ENCODE data around the gene OLFM4. TPM values are rescaled to one million over a fixed set of nuclear protein-coding genes. Genes with fewer than 3 reads are reported as not detected.

The OLFM4 gene
- total and polyA plus RNA-seq, 4 donors: 0.34 to 18.1 (median 3.2) TPM

DNA sequence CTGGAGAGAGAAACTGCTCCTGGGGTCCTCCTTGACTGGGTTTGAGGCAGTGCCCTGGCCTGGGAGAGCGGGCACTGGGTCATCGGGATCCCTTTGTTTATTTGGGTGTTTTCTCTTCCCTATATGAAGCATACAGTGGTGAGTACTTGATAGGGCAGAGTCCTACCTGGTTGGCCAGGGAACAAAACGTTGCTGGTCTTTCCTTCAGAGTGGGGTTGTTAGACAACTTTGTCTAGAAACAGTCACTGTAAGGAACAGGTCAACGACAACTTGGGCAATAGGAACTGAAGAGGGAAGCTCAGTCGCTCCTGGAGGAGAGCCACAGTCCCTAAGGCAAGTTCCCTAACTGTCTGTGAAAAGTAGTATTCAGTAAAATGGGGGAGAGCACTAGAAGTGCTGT lies 550 bp upstream of the OLFM4 start:
- H3K9me3 ChIP-seq (ENCODE audit: control insufficient read depth in 4 of 4, insufficient read depth in 3 of 4, low read length in 3 of 4): peaks cover 0 to 2% (median 0%) of the 10 kb centered on the region in 4 donors
- TF ChIP-seq CTCF (IDR thresholded peaks at IDR 0.05; ENCODE audit: control extremely low read depth, extremely low read depth): no peak
- H3K36me3 ChIP-seq (ENCODE audit: control insufficient read depth in 4 of 4, insufficient read depth in 4 of 4, low read length in 4 of 4): no peaks in the 10 kb centered on the region
- no peak overlapping the region for H3K4me3 ChIP-seq
- ATAC-seq (ENCODE audit: insufficient read depth, low FRiP score) (no peak), DNase-seq (no peak)
- WGBS, 2 donors: 62 to 76% methylated on average over 5 of the region's 5 CpGs
- no peaks in the 10 kb centered on the region for H3K27me3 ChIP-seq (ENCODE audit: control insufficient read depth in 3 of 3, insufficient read depth in 3 of 3, low read length in 2 of 3)
- no peak overlapping the region for H3K9ac ChIP-seq (ENCODE audit: insufficient read depth in 1 of 2, low read length in 2 of 2)
- no peak overlapping the region for H3K27ac ChIP-seq (ENCODE audit: low read depth in 1 of 2, low read length in 1 of 2)
- H3K4me1 ChIP-seq (ENCODE audit: control insufficient read depth in 5 of 5, insufficient read depth in 5 of 5, low read length in 5 of 5): no peaks in the 10 kb centered on the region

DNA sequence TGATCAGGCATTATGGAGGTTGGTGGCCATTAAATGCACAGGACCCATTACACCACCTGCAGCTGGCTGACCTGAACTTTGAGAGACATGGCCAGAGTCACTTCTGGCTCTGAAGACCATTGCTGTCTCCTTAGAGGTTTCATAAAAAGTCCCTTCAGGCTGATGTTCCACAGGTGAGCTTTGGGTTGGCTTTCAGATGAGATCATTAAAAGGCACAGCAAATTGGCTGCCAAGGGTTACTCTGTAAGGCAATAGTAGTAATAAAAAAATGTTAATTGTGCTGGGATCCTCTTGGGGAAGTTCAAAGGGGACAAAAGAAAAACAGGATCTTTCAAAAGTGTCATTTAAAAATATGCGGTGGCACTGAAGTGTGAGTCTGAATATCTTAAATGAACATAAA lies 4.2 kb downstream of the OLFM4 start:
- no peak for ATAC-seq (ENCODE audit: insufficient read depth, low FRiP score)
- Histone ChIP-seq H3K9ac (ENCODE audit: insufficient read depth in 1 of 2, low read length in 2 of 2) (no peak overlapping the region), H3K4me3 (no peak overlapping the region), H3K27me3 (ENCODE audit: control insufficient read depth in 3 of 3, insufficient read depth in 3 of 3, low read length in 2 of 3) (no peaks in the 10 kb centered on the region), H3K4me1 (ENCODE audit: control insufficient read depth in 5 of 5, insufficient read depth in 5 of 5, low read length in 5 of 5) (no peaks in the 10 kb centered on the region), H3K27ac (ENCODE audit: low read depth in 1 of 2, low read length in 1 of 2) (no peak overlapping the region), H3K36me3 (ENCODE audit: control insufficient read depth in 4 of 4, insufficient read depth in 4 of 4, low read length in 4 of 4) (no peaks in the 10 kb centered on the region), H3K9me3 (ENCODE audit: control insufficient read depth in 4 of 4, insufficient read depth in 3 of 4, low read length in 3 of 4) (peaks cover 0 to 2% (median 0%) of the 10 kb centered on the region in 4 donors)
- WGBS, 2 donors: 13 to 85% methylated on average over 1 of the region's 1 CpG
- DNase-seq: no peak
- TF ChIP-seq CTCF (IDR thresholded peaks at IDR 0.05; ENCODE audit: control extremely low read depth, extremely low read depth): no peak

DNA sequence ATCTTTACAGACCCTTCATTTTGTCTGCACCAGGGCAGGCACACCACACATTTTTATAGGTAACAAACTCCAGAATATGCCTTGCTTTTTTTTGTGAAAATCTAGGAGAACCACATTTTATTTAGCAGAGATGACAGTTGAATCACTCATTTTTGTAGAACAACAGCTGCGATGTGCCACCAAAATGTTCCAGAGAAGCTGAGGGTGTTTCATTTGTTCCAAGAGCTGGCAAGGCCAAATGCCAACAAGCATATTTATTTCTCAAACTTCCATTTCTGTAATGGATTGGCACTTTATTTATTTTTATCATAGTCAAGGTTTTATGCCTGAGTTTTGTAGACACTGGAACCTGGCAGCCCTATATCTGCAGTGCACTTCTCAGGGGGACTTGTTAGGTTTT lies 10.4 kb downstream of the OLFM4 start:
- WGBS, 2 donors: 97 to 98% methylated on average over 1 of the region's 1 CpG
- no peaks in the 10 kb centered on the region for H3K36me3 ChIP-seq (ENCODE audit: control insufficient read depth in 4 of 4, insufficient read depth in 4 of 4, low read length in 4 of 4)
- H3K4me3 ChIP-seq: no peak overlapping the region
- DNase-seq (no peak), ATAC-seq (ENCODE audit: insufficient read depth, low FRiP score) (no peak)
- H3K4me1 ChIP-seq (ENCODE audit: control insufficient read depth in 5 of 5, insufficient read depth in 5 of 5, low read length in 5 of 5): peaks cover 0 to 2% (median 0%) of the 10 kb centered on the region in 5 donors
- no peak overlapping the region for H3K9ac ChIP-seq (ENCODE audit: insufficient read depth in 1 of 2, low read length in 2 of 2)
- H3K27ac ChIP-seq (ENCODE audit: low read depth in 1 of 2, low read length in 1 of 2): no peak overlapping the region
- no peaks in the 10 kb centered on the region for H3K27me3 ChIP-seq (ENCODE audit: control insufficient read depth in 3 of 3, insufficient read depth in 3 of 3, low read length in 2 of 3)
- H3K9me3 ChIP-seq (ENCODE audit: control insufficient read depth in 4 of 4, insufficient read depth in 3 of 4, low read length in 3 of 4): no peaks in the 10 kb centered on the region
- no peak for TF ChIP-seq CTCF (IDR thresholded peaks at IDR 0.05; ENCODE audit: control extremely low read depth, extremely low read depth)

DNA sequence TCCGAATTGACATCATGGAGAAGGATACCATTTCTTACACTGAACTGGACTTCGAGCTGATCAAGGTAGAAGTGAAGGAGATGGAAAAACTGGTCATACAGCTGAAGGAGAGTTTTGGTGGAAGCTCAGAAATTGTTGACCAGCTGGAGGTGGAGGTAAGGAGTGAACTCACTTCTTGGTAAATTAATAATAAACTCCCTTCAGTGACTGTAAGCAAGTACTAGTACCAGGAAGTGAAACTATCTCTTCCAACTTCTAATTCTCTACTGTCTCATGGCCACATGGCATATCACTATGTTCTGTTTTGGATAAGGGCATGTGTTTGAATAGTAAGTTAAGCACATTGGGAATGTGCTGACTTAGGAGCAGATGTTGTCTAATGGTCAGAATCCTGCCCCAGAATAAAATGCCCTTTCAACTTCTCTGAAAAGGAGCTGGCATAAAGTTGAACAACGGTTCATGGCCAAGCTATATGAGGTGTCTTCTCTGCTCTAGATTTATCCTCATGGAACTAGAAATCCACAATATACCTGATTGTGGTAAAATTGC lies 13.4 kb downstream of the OLFM4 start:
- Histone ChIP-seq H3K9ac (ENCODE audit: insufficient read depth in 1 of 2, low read length in 2 of 2) (no peak overlapping the region), H3K27ac (ENCODE audit: low read depth in 1 of 2, low read length in 1 of 2) (no peak overlapping the region), H3K4me3 (no peak overlapping the region), H3K36me3 (ENCODE audit: control insufficient read depth in 4 of 4, insufficient read depth in 4 of 4, low read length in 4 of 4) (no peaks in the 10 kb centered on the region), H3K4me1 (ENCODE audit: control insufficient read depth in 5 of 5, insufficient read depth in 5 of 5, low read length in 5 of 5) (peaks cover 0 to 12% (median 0%) of the 10 kb centered on the region in 5 donors), H3K9me3 (ENCODE audit: control insufficient read depth in 4 of 4, insufficient read depth in 3 of 4, low read length in 3 of 4) (peaks cover 0 to under 1% (median 0%) of the 10 kb centered on the region in 4 donors), H3K27me3 (ENCODE audit: control insufficient read depth in 3 of 3, insufficient read depth in 3 of 3, low read length in 2 of 3) (no peaks in the 10 kb centered on the region)
- no peak for DNase-seq
- TF ChIP-seq CTCF (IDR thresholded peaks at IDR 0.05; ENCODE audit: control extremely low read depth, extremely low read depth): no peak
- no peak for ATAC-seq (ENCODE audit: insufficient read depth, low FRiP score)
- 87 to 91% methylated on average over 3 of the region's 3 CpGs for WGBS, 2 donors
